HepG2 (cell line): ENCODE data around the gene ENO1. TPM values are rescaled to one million over a fixed set of nuclear protein-coding genes. Genes with fewer than 3 reads are reported as not detected.
A peak's percentile ranks its signal among the peaks of the same experiment; 100 is the strongest.

Source experiments
- AGO1 ChIP-seq: fragments of 200-400 bp; formaldehyde crosslinking; IDR thresholded peaks from 2 replicates; pipeline ENCODE4 v1.6.1; 2017; ENCODE audit warnings: mild to moderate bottlenecking, low read depth, low read length, moderate library complexity; ENCODE audit not compliant: poor library complexity, severe bottlenecking
- ATAD3A ChIP-seq: sonication (generic); formaldehyde crosslinking; IDR thresholded peaks from 2 replicates; pipeline ENCODE4 v1.4.0; 2020; ENCODE audit warnings: missing genetic modification reagents
- ATRX ChIP-seq: sonication (generic); formaldehyde crosslinking; IDR thresholded peaks from 2 replicates; pipeline ENCODE4 v1.4.0; 2020; ENCODE audit warnings: missing genetic modification reagents, borderline replicate concordance
- FOXK1 ChIP-seq: sonication (generic); formaldehyde crosslinking; IDR thresholded peaks from 2 replicates; pipeline ENCODE4 v1.4.0; 2020; ENCODE audit warnings: low read depth, missing genetic modification reagents, borderline replicate concordance
- GLI4 ChIP-seq: sonication (generic); formaldehyde crosslinking; IDR thresholded peaks from 2 replicates; pipeline ENCODE4 v1.5.1; 2020; ENCODE audit warnings: missing genetic modification reagents, mild to moderate bottlenecking, moderate library complexity, borderline replicate concordance
- NCOA1 ChIP-seq: sonication (generic); formaldehyde crosslinking; IDR thresholded peaks from 2 replicates; pipeline ENCODE4 v1.9.0; 2021; ENCODE audit warnings: missing genetic modification reagents
- POLR2G ChIP-seq: fragments of 200-400 bp; formaldehyde crosslinking; IDR thresholded peaks from 2 replicates; pipeline ENCODE4 v1.6.1; 2018; ENCODE audit warnings: mild to moderate bottlenecking, low read depth, low read length, moderate library complexity
- RXRA ChIP-seq: sonication (generic); formaldehyde crosslinking; IDR thresholded peaks from 2 replicates; pipeline ENCODE4 v1.5.1; 2020; ENCODE audit warnings: missing genetic modification reagents
- TAF1 ChIP-seq: sonication (generic); formaldehyde crosslinking; IDR thresholded peaks from 2 replicates; pipeline ENCODE4 v1.4.0; 2020; ENCODE audit warnings: missing genetic modification reagents
- ZFAT ChIP-seq: sonication (generic); formaldehyde crosslinking; conservative IDR thresholded peaks from 2 replicates; pipeline ENCODE4 v1.8.1; 2023; ENCODE audit warnings: missing genetic modification reagents, inconsistent platforms
- ZNF441 ChIP-seq: sonication (generic); formaldehyde crosslinking; IDR thresholded peaks from 2 replicates; pipeline ENCODE4 v1.7.0; 2021; ENCODE audit warnings: missing genetic modification reagents, borderline replicate concordance
- ZNF546 ChIP-seq: sonication (generic); formaldehyde crosslinking; conservative IDR thresholded peaks from 2 replicates; pipeline ENCODE4 v1.8.1; 2023; ENCODE audit warnings: mild to moderate bottlenecking, missing genetic modification reagents
- ZNF770 ChIP-seq: sonication (generic); formaldehyde crosslinking; IDR thresholded peaks from 2 replicates; pipeline ENCODE4 v1.5.0; 2020; ENCODE audit warnings: mild to moderate bottlenecking, missing genetic modification reagents
- ZSCAN5A ChIP-seq: sonication (generic); formaldehyde crosslinking; IDR thresholded peaks from 2 replicates; pipeline ENCODE4 v1.8.0; 2022; ENCODE audit warnings: mild to moderate bottlenecking, missing genetic modification reagents, borderline replicate concordance
- polyA plus RNA-seq, 8 experiments: library from polyadenylated mRNA; depleted of rRNA in 3 of 8; stranded (reverse) in 7 of 8; unstranded in 1 of 8; fragments of >200 nt; fragmentation: Illumina TruSeq in 4 of 8; extraction: Trizol in 4 of 8; gene quantifications; 2 replicates each; pipeline versions ENCODE4 v1.2.1 to v1.2.3, GENCODE V29; 2011 to 2016; ENCODE audit warnings: low read depth in 4 of 8, missing spikeins in 1 of 8, mixed read lengths in 1 of 8; ENCODE audit not compliant: insufficient read depth in 1 of 8
- total RNA-seq, 5 experiments: library from RNA; depleted of rRNA; stranded (reverse); fragments of >200 nt; fragmentation: Illumina TruSeq; extraction: Trizol; gene quantifications; 2 replicates each; pipeline ENCODE4 v1.2.3, GENCODE V29; 2016; ENCODE audit warnings: low read depth in 1 of 5
- TF ChIP-seq, protein P1 (sequence below): sonication (generic); formaldehyde crosslinking; IDR thresholded peaks from 2 replicates; pipeline ENCODE4 v1.4.0; 2020; ENCODE audit warnings: mild to moderate bottlenecking, missing genetic modification reagents
- TF ChIP-seq, protein P2 (sequence below): sonication (generic); formaldehyde crosslinking; IDR thresholded peaks from 2 replicates; pipeline ENCODE4 v1.8.1; 2022; ENCODE audit warnings: low read depth, mild to moderate bottlenecking, missing genetic modification reagents
- TF ChIP-seq, protein P3 (sequence below): sonication (generic); formaldehyde crosslinking; IDR thresholded peaks from 2 replicates; pipeline ENCODE4 v1.5.0; 2020; ENCODE audit warnings: missing genetic modification reagents

The ENO1 gene
- total and polyA plus RNA-seq, 2 of the 13 experiments (the other 11 are each of a cell fraction or from before 2014, with no cell fraction given): 1,559 to 3,103 TPM

DNA sequence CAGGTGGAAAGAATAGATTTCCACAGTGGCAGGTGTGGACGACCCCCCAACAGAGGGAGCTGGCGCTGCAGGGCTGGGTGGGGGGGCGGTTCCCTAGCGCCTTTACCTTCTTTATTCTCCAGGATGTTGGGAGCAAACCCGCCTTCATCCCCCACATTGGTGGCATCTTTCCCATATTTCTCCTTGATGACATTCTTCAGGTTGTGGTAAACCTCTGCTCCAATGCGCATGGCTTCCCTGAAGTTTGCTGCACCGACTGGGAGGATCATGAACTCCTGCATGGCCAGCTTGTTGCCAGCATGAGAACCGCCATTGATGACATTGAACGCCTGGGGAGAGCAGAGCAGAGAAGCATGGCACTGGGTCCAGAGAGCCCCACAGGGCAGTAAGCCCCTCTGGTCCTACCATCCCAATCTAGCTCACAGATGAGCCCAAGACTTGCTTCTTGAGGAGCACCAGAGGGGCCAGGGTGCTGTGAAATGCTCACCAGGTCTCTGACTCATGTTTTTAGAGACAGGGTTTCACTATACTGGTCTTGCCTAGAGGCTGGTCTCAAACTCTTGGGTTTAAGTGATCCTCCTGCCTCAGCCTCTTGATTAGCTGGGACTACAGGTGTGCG is 12.2 kb downstream of the ENO1 start (continued):
- TF ChIP-seq, protein P1, sequence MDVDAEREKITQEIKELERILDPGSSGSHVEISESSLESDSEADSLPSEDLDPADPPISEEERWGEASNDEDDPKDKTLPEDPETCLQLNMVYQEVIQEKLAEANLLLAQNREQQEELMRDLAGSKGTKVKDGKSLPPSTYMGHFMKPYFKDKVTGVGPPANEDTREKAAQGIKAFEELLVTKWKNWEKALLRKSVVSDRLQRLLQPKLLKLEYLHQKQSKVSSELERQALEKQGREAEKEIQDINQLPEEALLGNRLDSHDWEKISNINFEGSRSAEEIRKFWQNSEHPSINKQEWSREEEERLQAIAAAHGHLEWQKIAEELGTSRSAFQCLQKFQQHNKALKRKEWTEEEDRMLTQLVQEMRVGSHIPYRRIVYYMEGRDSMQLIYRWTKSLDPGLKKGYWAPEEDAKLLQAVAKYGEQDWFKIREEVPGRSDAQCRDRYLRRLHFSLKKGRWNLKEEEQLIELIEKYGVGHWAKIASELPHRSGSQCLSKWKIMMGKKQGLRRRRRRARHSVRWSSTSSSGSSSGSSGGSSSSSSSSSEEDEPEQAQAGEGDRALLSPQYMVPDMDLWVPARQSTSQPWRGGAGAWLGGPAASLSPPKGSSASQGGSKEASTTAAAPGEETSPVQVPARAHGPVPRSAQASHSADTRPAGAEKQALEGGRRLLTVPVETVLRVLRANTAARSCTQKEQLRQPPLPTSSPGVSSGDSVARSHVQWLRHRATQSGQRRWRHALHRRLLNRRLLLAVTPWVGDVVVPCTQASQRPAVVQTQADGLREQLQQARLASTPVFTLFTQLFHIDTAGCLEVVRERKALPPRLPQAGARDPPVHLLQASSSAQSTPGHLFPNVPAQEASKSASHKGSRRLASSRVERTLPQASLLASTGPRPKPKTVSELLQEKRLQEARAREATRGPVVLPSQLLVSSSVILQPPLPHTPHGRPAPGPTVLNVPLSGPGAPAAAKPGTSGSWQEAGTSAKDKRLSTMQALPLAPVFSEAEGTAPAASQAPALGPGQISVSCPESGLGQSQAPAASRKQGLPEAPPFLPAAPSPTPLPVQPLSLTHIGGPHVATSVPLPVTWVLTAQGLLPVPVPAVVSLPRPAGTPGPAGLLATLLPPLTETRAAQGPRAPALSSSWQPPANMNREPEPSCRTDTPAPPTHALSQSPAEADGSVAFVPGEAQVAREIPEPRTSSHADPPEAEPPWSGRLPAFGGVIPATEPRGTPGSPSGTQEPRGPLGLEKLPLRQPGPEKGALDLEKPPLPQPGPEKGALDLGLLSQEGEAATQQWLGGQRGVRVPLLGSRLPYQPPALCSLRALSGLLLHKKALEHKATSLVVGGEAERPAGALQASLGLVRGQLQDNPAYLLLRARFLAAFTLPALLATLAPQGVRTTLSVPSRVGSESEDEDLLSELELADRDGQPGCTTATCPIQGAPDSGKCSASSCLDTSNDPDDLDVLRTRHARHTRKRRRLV: no peak
- TF ChIP-seq RXRA (0 out of 2 replicates have a peak, but pooled peaks have one; percentile 7), NCOA1 (CRISPR knock-in tag) (no peak), ATRX (CRISPR knock-in tag) (no peak), ZNF770 (CRISPR knock-in tag) (no peak), ZNF441 (CRISPR knock-in tag) (no peak), ATAD3A (CRISPR knock-in tag) (no peak), ZNF546 (CRISPR knock-in tag) (no peak), POLR2G (peak; percentile 56), AGO1 (no peak), FOXK1 (no peak), ZSCAN5A (CRISPR knock-in tag) (no peak), ZFAT (CRISPR knock-in tag) (no peak), TAF1 (CRISPR knock-in tag) (no peak), GLI4 (CRISPR knock-in tag) (no peak)
- TF ChIP-seq, protein P2, sequence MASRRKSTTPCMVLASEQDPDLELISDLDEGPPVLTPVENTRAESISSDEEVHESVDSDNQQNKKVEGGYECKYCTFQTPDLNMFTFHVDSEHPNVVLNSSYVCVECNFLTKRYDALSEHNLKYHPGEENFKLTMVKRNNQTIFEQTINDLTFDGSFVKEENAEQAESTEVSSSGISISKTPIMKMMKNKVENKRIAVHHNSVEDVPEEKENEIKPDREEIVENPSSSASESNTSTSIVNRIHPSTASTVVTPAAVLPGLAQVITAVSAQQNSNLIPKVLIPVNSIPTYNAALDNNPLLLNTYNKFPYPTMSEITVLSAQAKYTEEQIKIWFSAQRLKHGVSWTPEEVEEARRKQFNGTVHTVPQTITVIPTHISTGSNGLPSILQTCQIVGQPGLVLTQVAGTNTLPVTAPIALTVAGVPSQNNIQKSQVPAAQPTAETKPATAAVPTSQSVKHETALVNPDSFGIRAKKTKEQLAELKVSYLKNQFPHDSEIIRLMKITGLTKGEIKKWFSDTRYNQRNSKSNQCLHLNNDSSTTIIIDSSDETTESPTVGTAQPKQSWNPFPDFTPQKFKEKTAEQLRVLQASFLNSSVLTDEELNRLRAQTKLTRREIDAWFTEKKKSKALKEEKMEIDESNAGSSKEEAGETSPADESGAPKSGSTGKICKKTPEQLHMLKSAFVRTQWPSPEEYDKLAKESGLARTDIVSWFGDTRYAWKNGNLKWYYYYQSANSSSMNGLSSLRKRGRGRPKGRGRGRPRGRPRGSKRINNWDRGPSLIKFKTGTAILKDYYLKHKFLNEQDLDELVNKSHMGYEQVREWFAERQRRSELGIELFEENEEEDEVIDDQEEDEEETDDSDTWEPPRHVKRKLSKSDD (CRISPR knock-in tag): no peak
- TF ChIP-seq, protein P3, sequence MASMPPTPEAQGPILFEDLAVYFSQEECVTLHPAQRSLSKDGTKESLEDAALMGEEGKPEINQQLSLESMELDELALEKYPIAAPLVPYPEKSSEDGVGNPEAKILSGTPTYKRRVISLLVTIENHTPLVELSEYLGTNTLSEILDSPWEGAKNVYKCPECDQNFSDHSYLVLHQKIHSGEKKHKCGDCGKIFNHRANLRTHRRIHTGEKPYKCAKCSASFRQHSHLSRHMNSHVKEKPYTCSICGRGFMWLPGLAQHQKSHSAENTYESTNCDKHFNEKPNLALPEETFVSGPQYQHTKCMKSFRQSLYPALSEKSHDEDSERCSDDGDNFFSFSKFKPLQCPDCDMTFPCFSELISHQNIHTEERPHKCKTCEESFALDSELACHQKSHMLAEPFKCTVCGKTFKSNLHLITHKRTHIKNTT (CRISPR knock-in tag): 0 out of 2 replicates have a peak, but pooled peaks have one; percentile 9
